NCI-H748 (cell line): ENCODE data around the gene FNDC3B.

Experiments
- DNase-seq: peaks from one replicate; lab custom pipeline; 2025; ENCODE audit not compliant: unreplicated experiment; lab: John Stamatoyannopoulos, UW

Gene FNDC3B

GRCh38 chr3:172132721-172133311, 93.4 kb downstream of the FNDC3B start:
- DNase-seq: no peak

DNA sequence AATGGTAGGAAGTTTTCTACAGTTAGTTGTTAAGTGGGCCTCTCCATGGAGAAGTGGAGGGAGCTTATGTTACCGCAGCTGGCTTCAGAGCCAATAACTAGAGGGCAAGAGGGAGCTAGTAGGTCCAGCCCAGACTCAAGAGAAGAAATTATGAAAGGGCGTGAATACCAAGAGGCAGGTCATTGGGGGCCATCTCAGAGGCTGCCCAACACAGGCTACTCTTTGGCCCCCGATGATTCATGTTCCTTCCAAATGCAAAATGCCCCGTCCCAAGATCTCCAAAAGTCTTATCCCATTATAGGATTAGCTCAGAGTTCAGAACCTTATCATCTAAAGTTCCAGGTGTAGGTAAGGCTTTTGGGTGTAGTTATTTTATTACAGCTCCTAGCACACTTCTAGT, 94.5 kb downstream of the FNDC3B start:
- DNase-seq: no peak

GRCh38 chr3:172134352-172134751, 95.0 kb downstream of the FNDC3B start:
- DNase-seq: no peak

DNA sequence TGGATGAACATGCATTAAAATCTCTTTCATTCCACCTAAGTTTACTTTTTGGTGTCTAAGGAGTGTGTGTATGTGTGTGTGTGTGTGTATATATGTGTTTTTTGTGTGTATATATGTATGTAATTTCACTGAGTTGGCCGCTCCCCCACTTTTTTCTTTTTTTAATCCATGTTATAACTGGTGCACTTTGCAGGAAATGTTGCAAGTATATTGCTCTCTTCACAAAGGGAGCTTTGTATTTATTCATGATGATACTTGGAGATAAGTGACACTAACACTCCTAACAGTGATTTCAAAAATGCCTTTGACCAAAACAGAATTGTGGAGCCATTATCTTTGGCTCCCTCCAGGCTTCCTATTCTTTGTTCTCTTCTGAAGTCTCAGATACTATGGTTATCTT, 95.8 kb downstream of the FNDC3B start:
- DNase-seq: no peak

DNA sequence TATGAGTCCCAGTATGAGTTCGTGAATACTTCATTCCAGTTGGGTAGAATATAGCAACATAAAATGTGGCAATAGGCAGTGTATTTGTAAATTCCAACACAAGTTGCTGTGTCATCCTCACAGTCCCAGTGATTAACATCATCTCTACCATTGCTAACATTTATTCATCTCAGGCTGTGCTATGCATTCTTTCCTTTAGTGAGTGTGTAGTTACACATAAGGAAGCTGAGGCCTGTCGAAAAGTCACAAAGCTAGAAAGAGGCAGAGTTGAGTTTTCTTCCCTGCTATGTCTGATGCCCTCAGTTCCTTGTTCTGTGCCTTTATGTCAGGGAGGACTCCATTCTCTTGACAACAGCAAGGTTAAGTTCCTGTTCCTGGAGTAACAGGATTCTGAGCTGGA, 96.4 kb downstream of the FNDC3B start:
- DNase-seq: no peak

DNA sequence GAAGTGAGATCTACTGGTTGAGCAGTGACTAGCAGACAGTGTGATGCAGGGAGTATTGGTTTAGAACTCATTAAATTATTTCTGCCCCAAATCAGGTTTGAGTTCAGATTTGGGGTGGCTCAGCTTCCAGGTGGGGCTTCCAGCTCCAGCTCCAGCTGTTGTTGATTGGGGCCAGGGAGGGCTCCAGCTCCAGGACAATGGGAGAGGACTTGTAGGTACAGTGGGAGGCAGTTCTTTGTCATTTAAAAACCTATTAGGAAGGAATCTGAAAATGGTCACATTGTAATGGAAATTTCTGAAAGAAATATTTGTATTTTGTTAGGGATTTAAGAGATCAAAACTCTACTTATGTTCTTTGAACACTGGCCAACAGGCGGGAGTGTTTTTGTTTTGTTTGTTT, 97.0 kb downstream of the FNDC3B start:
- no peak for DNase-seq

GRCh38 chr3:172137287-172138192, 98.2 kb downstream of the FNDC3B start:
- no peak for DNase-seq

- DNase-seq: no peak
Measured at GRCh38 chr3:172138193-172138537, 98.8 kb downstream of the FNDC3B start.

- no peak for DNase-seq
Measured at GRCh38 chr3:172138792-172139507, 99.6 kb downstream of the FNDC3B start.

DNA sequence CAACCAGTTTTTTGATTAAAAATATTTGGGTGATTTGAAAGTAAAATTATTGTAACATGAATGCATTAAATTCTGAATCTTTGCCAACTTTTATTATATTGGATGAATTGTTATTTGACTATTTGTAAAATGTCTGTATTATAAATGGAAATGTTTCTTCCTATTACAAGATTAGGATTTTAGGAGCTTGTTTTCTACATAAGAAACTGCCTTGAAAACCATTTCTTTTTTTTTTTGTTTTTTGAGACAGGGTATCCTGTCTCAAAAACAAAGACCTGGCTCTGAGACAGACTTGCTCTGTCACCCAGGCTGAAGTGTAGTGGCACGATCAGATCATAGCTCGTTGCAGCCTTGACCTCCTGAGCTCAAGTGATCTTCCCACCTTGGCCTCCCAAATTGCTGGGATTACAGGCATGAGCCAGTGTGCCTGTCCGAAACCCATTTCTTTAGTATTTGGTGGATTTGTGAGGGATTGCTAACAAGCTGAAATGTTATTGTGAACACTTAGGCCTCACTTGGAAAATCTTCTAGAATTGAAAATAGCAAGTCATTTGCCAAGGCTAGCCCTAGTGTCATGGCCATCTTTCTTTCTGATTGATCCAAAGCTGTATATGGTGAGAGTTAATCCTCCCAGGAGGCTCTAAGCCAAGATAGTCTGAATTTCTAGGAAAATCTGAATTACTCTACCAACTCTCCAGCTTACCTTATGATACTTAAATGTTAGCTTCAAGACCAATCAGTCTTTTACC, 100.3 kb downstream of the FNDC3B start:
- DNase-seq: no peak

DNA sequence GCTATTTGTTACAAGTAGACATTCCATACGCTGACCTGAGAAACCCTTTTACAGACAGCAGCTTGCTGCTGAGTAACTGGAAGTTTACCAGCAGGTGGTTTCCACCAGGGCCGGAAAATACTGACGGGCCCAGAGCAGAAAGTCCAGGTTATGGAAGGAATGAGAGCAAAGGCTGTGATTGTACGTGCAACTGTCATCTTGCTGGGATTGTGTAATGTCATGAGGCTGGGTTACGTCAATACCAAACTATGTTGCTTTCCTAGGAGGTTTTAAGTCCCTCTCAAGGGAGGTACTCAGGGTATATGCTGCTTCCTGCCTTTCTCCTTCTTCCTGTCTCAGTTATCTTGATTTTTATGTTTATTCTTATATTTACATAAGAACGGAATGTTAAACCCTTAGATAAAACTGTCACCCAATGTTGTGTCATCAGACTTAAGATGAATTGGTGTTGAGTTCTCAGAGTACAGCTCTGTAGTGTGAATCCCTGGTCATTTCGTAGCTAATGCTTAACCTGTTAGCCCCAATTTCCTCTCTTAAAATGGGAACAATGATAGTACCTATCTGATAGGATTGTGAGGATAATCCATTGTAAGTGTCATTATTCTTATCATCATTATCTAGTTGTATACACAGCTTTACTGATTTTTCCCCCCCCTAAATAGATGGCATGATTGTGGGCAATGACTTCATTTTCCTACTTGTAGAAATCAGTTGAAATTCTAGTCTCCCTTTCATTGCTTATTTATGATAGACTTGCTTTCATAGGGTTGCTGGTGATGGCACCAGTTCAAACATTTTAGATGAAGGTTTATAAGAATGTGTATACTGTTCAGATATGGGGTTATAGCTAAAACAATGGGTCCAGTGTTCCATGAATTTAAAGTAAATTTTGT, 101.4 kb downstream of the FNDC3B start:
- no peak for DNase-seq

DNA sequence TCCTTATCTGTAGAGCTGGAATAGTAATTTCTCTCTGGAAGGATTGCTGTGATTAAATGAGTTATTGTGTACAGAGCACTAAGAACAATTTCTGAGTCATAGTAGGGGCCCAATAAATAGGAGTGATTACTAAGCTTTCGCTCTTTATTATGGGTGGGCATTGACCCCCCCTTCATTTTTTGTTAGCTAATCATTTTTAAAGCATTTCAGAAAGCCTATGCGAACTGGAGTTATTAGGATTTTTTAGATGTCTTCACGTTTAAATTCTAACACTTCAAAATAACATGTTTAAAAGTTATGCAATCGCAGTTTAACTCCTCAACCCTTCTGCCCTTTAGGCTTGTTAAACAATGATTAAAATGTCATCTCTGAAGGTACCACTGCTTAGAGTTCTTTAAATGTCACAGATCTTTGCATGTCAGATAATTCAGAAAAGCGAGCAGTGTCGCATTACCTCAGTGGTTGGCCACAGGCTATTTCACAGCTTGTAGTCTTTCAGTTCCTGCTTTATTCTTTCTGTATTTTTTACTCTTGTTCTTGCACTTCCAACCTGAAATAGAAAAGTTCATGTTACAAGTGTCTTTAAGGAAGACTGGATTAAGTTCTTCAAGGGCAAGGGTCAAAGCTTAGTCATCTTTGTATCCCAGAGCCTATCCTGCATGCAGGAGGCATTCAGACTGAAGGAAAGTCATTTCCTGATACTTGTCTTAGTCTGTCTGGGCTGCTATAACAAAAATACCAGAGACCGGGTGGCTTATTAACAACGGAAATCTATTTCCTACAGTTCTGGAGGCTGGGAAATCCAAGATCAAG, 102.9 kb downstream of the FNDC3B start:
- DNase-seq: no peak

- no peak for DNase-seq
Measured at GRCh38 chr3:172142864-172143451, 103.6 kb downstream of the FNDC3B start.

DNA sequence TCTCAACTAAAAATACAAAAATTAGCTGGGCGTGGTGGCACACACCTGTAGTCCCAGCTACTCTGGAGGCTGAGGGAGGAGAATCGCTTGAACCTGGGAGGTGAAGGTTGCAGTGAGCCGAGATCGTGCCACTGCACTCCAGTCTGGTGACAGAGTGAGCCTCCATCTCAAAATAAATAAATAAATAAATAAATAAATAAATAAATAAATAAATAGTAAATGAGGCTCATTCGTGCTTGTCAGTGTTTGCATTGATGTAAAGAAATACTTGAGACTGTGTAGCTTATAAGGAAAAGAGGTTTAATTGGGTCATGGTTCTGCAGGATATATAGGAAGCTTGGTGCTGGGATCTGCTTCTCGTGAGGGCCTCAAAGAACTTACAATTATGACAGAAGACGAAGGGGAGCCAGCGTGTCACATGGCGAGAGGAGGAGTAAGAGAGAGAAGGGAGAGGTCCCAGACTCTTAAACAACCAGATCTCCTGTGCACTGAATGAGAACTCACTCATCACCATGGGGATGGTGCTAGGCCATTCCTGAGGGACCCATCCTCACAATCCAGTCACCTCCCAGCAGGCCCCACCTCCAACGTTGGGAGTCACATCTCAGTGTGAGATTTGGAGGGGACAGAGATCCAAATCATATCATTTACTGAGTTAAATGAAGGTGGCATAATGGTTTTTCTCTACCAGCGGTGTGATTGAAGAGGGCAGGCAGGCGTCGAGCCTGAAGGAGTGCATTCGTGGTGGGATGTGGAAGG, 104.5 kb downstream of the FNDC3B start:
- no peak for DNase-seq

DNA sequence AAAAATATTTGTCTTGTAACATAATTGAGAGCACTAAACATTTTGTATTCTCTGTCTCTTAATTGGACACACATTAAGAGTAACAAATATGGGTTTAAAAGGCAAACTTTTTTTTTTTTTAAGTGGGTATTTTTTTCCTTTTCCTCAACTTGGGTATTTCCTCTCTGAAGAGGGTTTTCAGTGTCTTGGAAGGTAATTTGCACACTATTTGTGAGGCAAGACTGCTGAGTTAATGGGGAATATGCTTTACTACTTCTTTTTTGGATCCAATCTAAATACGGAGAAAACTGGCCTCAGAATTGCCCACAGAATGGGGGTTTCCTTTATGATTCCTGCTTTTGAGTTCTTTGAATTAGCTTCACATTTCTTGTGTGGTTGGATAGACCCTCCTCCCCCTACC, 105.2 kb downstream of the FNDC3B start:
- DNase-seq: no peak

DNA sequence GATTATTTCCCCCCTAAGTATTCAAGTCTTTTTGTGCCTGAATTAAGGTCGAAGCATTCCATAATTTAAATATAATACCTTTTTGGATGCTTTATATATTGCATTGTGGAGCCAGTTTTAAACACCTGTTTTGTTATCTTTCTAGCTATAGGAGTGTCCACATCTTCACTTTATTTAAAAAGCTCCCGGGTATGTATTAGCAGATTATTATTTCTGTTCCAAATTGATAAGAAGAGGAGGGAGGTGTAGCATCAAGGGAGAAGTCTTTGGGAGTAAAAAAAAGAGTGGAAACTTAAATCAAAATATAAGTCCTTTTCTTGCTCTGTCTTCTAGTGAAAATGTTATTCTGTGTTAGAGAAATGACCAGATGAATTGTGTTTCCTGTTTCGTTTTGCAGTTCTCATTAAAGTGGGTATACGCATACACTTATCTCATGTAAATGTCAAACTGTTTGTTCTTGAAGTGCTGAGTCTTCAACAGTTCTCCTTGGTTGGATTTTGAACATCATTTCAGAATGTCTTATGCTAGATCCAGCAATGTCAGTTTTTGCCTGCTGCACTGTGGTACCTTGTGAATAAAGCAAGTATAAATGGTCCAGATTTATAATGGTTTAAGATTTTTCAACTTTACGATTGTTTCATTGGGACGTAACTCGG, 105.8 kb downstream of the FNDC3B start:
- DNase-seq: no peak

GRCh38 chr3:172146349-172146748, 107.0 kb downstream of the FNDC3B start:
- no peak for DNase-seq
